HCT116 (cell line): ENCODE data around the gene GLIPR2. TPM values are rescaled to one million over a fixed set of nuclear protein-coding genes. Genes with fewer than 3 reads are reported as not detected.

Experiments
- ATAC-seq: fragments of 200-7000 bp; cut with Tn5 transposase; 2 replicates; pipeline ENCODE4 v1.9.1; 2020; ENCODE audit warnings: mild to moderate bottlenecking, moderate library complexity
- BruUV-seq: library from RNA; stranded (reverse); fragments of 400-500 nt; replicated peaks from 2 replicates; lab custom pipeline; 2021; lab: Mats Ljungman, UMichigan
- CTCF ChIA-PET: fragments of 300-600 bp; sonication (Branson Sonifier 250); formaldehyde crosslinking; loops from one replicate; lab custom pipeline; 2021; ENCODE audit warnings: antibody characterized with exemption; lab: Charles Lee
- POLR2A ChIA-PET: fragments of 300-600, 350-600 bp; sonication (Branson Sonifier 250); formaldehyde crosslinking; loops from one replicate; lab custom pipeline; 2021; ENCODE audit warnings: antibody characterized with exemption; lab: Charles Lee
- RAD21 ChIA-PET, 2 experiments: fragments of 300-600 bp; sonication (Branson Sonifier 250); formaldehyde crosslinking; loops; one replicate each; lab custom pipeline; 2023; ENCODE audit warnings: low total read pairs in 2 of 2; ENCODE audit not compliant: uncharacterized antibody in 2 of 2, unreplicated experiment in 2 of 2, low non-redundant PET in 1 of 2; lab: Charles Lee
- DNase-seq: peaks from one replicate; pipeline ENCODE4 v3.0.0-alpha.2; 2010; ENCODE audit warnings: low read depth, low spot score
- H2AFZ ChIP-seq: fragments of 200-600 bp; shearing (Covaris generic), sonication (generic); 2 replicates; pipeline ENCODE4 v1.6.1; 2017; ENCODE audit warnings: low read depth, mixed run types, mixed read lengths, antibody characterized with exemption, low read length; ENCODE audit not compliant: poor library complexity, severe bottlenecking
- H3K27ac ChIP-seq: 2 replicates; pipeline ENCODE4 v1.5.1; 2012; ENCODE audit warnings: low read depth, low read length
- H3K27me3 ChIP-seq: fragments of 200-600 bp; sonication (generic); 2 replicates; pipeline ENCODE4 v1.6.1; 2016; ENCODE audit warnings: mixed run types, low read length, mixed read lengths; ENCODE audit not compliant: insufficient read depth
- H3K36me3 ChIP-seq, 2 experiments: fragments of 200-500 bp in 1 of 2; fragments of 200-600 bp in 1 of 2; sonication (Bioruptor generic) in 1 of 2; sonication (generic) in 1 of 2; 2 replicates each; pipeline versions ENCODE4 v1.5.1 to v1.6.1; 2014 to 2016; ENCODE audit warnings: low read length in 2 of 2, inconsistent platforms in 1 of 2, mixed read lengths in 1 of 2, mixed run types in 1 of 2; ENCODE audit not compliant: insufficient read depth in 2 of 2, control insufficient read depth in 1 of 2
- H3K4me1 ChIP-seq, 2 experiments: fragments of 200-600 bp in 1 of 2; sonication (generic) in 1 of 2; 2 replicates each; pipeline versions ENCODE4 v1.5.1 to v1.6.1; 2012 to 2017; ENCODE audit warnings: low read length in 2 of 2, inconsistent platforms in 1 of 2, mild to moderate bottlenecking in 1 of 2, mixed read lengths in 1 of 2, mixed run types in 1 of 2, moderate library complexity in 1 of 2; ENCODE audit not compliant: insufficient read depth in 2 of 2, control insufficient read depth in 1 of 2
- H3K4me2 ChIP-seq: fragments of 200-600 bp; sonication (generic); 2 replicates; pipeline ENCODE4 v1.6.1; 2017; ENCODE audit warnings: mixed run types, low read length, mixed read lengths
- H3K4me3 ChIP-seq, 2 experiments: fragments of 200-600 bp in 1 of 2; sonication (generic) in 1 of 2; replicated peaks in 1 of 2; 2 replicates each; pipeline ENCODE4 v1.5.1; 2011 to 2016; ENCODE audit warnings: low read length in 2 of 2, control low read depth in 1 of 2, low read depth in 1 of 2, mild to moderate bottlenecking in 1 of 2, mixed read lengths in 1 of 2, mixed run types in 1 of 2
- H3K79me2 ChIP-seq: fragments of 200-600 bp; sonication (generic); 2 replicates; pipeline ENCODE4 v1.6.1; 2017; ENCODE audit warnings: mild to moderate bottlenecking, mixed run types, low read length, moderate library complexity, mixed read lengths; ENCODE audit not compliant: insufficient read depth
- H3K9ac ChIP-seq: fragments of 200-600 bp; sonication (generic); 2 replicates; pipeline ENCODE4 v1.6.1; 2016; ENCODE audit warnings: low read length, mixed read lengths
- H3K9me2 ChIP-seq: fragments of 200-600 bp; sonication (generic), shearing (Covaris generic); 2 replicates; pipeline ENCODE4 v1.6.1; 2017; ENCODE audit warnings: mixed run types, mild to moderate bottlenecking, moderate library complexity; ENCODE audit not compliant: insufficient read depth
- H3K9me3 ChIP-seq, 2 experiments: fragments of 200-500 bp in 1 of 2; fragments of 200-600 bp in 1 of 2; sonication (Bioruptor generic) in 1 of 2; sonication (generic) in 1 of 2; 2 replicates each; pipeline ENCODE4 v1.6.1; 2014 to 2017; ENCODE audit warnings: low read length in 2 of 2, mixed read lengths in 2 of 2, inconsistent platforms in 1 of 2, low read depth in 1 of 2, mild to moderate bottlenecking in 1 of 2, mixed run types in 1 of 2, moderate library complexity in 1 of 2; ENCODE audit not compliant: control insufficient read depth in 1 of 2, insufficient read depth in 1 of 2
- H4K20me1 ChIP-seq: fragments of 200-600 bp; sonication (generic), shearing (Covaris generic); 2 replicates; pipeline ENCODE4 v1.6.1; 2017; ENCODE audit warnings: mixed run types, mild to moderate bottlenecking, moderate library complexity; ENCODE audit not compliant: insufficient read depth
- ATF3 ChIP-seq: IDR thresholded peaks from 2 replicates; pipeline ENCODE4 v1.6.1; 2012
- EGR1 ChIP-seq: IDR thresholded peaks from 2 replicates; pipeline ENCODE4 v1.6.1; 2012; ENCODE audit warnings: low read depth
- ELF1 ChIP-seq: IDR thresholded peaks from 2 replicates; pipeline ENCODE4 v1.6.1; 2012; ENCODE audit warnings: low read depth, borderline replicate concordance
- EZH2 ChIP-seq: fragments of 200-600 bp; sonication (generic); IDR thresholded peaks from 2 replicates; pipeline ENCODE4 v1.6.1; 2017; ENCODE audit warnings: antibody characterized with exemption, mixed run types
- FOSL1 ChIP-seq: IDR thresholded peaks from 2 replicates; pipeline ENCODE4 v1.6.1; 2012; ENCODE audit warnings: low read depth
- POLR2A ChIP-seq: IDR thresholded peaks from 2 replicates; pipeline ENCODE4 v1.7.0; 2011; ENCODE audit warnings: borderline replicate concordance; ENCODE audit not compliant: insufficient read depth, insufficient read length; ENCODE audit errors: extremely low read depth
- RAD21 ChIP-seq: IDR thresholded peaks from 2 replicates; pipeline ENCODE4 v1.6.1; 2012; ENCODE audit warnings: low read depth, mild to moderate bottlenecking
- REST ChIP-seq: IDR thresholded peaks from 2 replicates; pipeline ENCODE4 v1.6.1; 2012; ENCODE audit warnings: low read depth
- SRF ChIP-seq: IDR thresholded peaks from 2 replicates; pipeline ENCODE4 v1.6.1; 2012; ENCODE audit warnings: low read depth
- YY1 ChIP-seq: IDR thresholded peaks from 2 replicates; pipeline ENCODE4 v1.6.1; 2011; ENCODE audit warnings: low read length, low read depth, moderate library complexity, mild to moderate bottlenecking; ENCODE audit not compliant: insufficient replicate concordance; ENCODE audit errors: extremely low read depth
- ZBTB33 ChIP-seq: IDR thresholded peaks from 2 replicates; pipeline ENCODE4 v1.6.1; 2011; ENCODE audit warnings: mild to moderate bottlenecking, low read length, moderate library complexity; ENCODE audit not compliant: insufficient replicate concordance; ENCODE audit errors: extremely low read depth
- ZNF274 ChIP-seq: fragments of 200-500 bp; sonication (Bioruptor generic); IDR thresholded peaks from 2 replicates; pipeline ENCODE4 v1.6.1; 2014; ENCODE audit warnings: mild to moderate bottlenecking, low read depth, low read length, inconsistent platforms
- intact Hi-C: fragments of 100-400 bp; cut with micrococcal nuclease; formaldehyde crosslinking; loops from 2 replicates; pipeline ENCODE4 v1.10.0; 2022
- total RNA-seq: library from RNA; stranded (reverse); gene quantifications from one replicate; pipeline ENCODE4 v1.2.1, GENCODE V29; 2021; ENCODE audit not compliant: unreplicated experiment

GLIPR2 gene
- total RNA-seq, 1 experiment from 2014 or later: 14.5 TPM

GRCh38 chr9:36093384-36093783 is 43.1 kb upstream of the GLIPR2 start:
- Histone ChIP-seq H3K27me3 (no peaks in the 10 kb centered on the region), H2AFZ (no peak overlapping the region), H3K4me1 (no peaks in the 10 kb centered on the region), H3K4me2 (no peak overlapping the region), H3K79me2 (no peaks in the 10 kb centered on the region), H4K20me1 (no peaks in the 10 kb centered on the region), H3K9me3 (no peaks in the 10 kb centered on the region), H3K4me3 (no peak overlapping the region), H3K9ac (no peak overlapping the region), H3K9me2 (no peaks in the 10 kb centered on the region), H3K36me3 (no peaks in the 10 kb centered on the region), H3K27ac (no peak overlapping the region)
- CTCF ChIA-PET: no interaction called here
- intact Hi-C loops: no loop called here
- POLR2A ChIA-PET: no interaction called here
- BruUV-seq: no TSS peak
- DNase-seq: no peak
- ATAC-seq: no peak
- TF ChIP-seq FOSL1 (no peak), EGR1 (no peak)
- RAD21 ChIA-PET: no interaction called here

- Histone ChIP-seq H3K4me2 (no peak overlapping the region), H3K4me3 (no peak overlapping the region), H3K9me2 (no peaks in the 10 kb centered on the region), H3K9ac (no peak overlapping the region), H3K9me3 (no peaks in the 10 kb centered on the region), H3K4me1 (peaks cover 0 to 24% of the 10 kb centered on the region in 2 experiments; a peak in 2 of 4 replicates), H2AFZ (no peak overlapping the region), H3K27me3 (no peaks in the 10 kb centered on the region), H3K36me3 (no peaks in the 10 kb centered on the region), H3K79me2 (no peaks in the 10 kb centered on the region), H4K20me1 (no peaks in the 10 kb centered on the region), H3K27ac (no peak overlapping the region)
- no TSS peak for BruUV-seq
- RAD21 ChIA-PET: no interaction called here
- intact Hi-C loops: loop anchor here (10.0 kb wide), 1 partner anchor 225 kb away; no protein-coding TSS in a partner anchor
- CTCF ChIA-PET: interaction anchor here (0.6 kb wide), 1 partner anchor 35 kb away, joined by 4 read pairs; no protein-coding TSS in a partner anchor
- DNase-seq: no peak
- ATAC-seq: no peak
- POLR2A ChIA-PET: no interaction called here
- TF ChIP-seq RAD21: no peak
- TF ChIP-seq ELF1: no peak
- TF ChIP-seq ATF3: no peak
- TF ChIP-seq ZBTB33: no peak
- no peak for TF ChIP-seq POLR2A
- TF ChIP-seq FOSL1: no peak
- no peak for TF ChIP-seq EZH2
- TF ChIP-seq YY1: no peak
- TF ChIP-seq ZNF274: no peak
- TF ChIP-seq REST: no peak
- TF ChIP-seq SRF: no peak
Observed at GRCh38 chr9:36099718-36100117, 36.8 kb upstream of the GLIPR2 start.
